ENCODE results near the gene NQO2. TPM values are rescaled to one million over a fixed set of nuclear protein-coding genes. Genes with fewer than 3 reads are reported as not detected.

Gene NQO2, protein sequence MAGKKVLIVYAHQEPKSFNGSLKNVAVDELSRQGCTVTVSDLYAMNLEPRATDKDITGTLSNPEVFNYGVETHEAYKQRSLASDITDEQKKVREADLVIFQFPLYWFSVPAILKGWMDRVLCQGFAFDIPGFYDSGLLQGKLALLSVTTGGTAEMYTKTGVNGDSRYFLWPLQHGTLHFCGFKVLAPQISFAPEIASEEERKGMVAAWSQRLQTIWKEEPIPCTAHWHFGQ
- 38.1 and 43.2 TPM in 2 replicates for total RNA-seq

DNA sequence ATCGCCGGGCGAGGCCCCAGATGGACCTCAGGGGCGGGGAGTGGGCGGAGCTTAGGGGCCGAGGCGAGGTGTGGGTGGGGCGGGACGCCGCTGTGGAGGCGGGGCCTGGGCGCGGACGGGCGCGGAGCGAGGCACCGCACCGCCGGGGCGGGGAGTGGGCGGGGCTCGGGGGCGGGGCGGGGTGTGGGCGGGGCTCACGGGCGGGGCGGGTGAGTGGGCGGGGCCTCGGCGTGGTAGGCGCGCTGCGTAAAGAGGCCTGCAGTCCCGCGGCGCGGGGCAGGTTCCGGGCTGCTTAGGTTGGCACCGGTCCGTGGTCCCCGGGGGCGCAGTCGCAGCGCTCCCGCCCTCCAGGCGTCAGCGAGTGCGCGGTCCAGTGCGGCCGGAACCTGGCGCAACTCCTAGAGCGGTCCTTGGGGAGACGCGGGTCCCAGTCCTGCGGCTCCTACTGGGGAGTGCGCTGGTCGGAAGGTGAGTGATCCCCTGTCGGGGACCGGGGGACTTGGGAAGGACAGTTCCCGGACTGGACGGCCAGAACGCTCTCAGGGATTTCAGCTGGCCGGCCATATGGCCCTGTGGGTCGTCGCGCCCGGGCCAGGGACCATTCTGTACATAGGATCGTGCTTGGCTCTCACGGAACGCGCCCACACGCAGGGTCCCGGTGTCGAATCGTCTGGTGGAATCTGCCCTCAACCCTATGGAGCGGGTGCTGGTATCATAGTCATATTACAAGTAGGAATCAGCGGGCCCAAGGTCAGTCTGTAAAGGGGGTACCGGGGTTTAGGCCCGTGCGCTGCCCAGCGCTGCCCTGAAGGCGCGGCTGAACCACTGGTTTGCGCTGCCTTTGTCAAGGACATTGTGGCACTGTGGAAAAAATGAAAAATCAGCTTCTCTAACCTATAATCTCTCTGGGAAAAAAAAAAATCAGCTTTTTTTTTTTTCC is at the start of gene NQO2:
NQO2 (plus strand) TSS at position 277 of the 940 bp plus-strand sequence. CDS start 6,659 bp downstream, outside the sequence.
- intact Hi-C loops (cut with micrococcal nuclease) = loop anchor here (1.0 to 5.0 kb wide), 9 partner anchors 11 to 753 kb away; partner anchors contain the start of genes BPHL, GMDS, PSMG4 and RIPK1

DNA sequence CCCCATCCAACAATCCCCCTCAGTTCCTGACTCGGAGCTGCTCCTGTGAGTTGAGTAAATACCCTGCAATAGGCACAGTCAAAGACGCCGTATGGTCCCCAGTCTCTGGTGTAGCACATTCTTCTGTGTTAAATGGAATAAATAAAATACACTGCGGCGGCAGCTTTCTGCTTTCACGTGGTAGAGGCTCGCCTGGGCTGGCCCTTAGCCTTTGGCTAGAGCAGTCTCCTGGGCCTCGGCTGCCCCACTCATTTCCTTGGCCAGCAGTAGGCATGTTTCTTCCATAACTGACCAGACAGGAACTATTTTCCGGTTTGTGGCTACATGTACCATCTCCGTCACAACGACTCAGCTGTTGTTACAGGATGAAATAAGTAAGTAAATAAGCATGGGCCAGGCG is 49.0 kb upstream of the NQO2 start:
- intact Hi-C loops (cut with micrococcal nuclease) = no loop called here

DNA sequence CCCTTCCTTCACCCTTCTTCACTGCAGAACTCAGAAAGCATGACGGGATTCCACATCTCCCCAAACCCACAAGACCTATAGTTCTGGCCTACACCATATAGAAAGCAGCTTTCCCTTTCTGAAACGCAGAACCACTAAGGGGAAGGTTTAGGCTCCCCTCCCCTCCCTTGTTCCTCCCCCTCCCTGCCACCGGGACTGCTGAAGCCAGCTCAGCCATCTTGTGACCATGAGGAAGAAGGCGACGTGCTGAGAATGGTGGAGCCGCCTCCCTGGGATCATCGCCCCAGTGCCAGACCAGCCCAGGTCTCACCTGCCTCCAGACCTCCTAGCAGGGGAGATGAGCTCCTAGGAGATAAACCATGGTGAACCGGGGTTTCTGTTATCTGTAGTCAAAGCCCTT is 48.0 kb upstream of the NQO2 start:
- intact Hi-C loops (cut with micrococcal nuclease) = loop anchor here (1.0 kb wide), 2 partner anchors 11 to 38 kb away; no protein-coding TSS in a partner anchor

DNA sequence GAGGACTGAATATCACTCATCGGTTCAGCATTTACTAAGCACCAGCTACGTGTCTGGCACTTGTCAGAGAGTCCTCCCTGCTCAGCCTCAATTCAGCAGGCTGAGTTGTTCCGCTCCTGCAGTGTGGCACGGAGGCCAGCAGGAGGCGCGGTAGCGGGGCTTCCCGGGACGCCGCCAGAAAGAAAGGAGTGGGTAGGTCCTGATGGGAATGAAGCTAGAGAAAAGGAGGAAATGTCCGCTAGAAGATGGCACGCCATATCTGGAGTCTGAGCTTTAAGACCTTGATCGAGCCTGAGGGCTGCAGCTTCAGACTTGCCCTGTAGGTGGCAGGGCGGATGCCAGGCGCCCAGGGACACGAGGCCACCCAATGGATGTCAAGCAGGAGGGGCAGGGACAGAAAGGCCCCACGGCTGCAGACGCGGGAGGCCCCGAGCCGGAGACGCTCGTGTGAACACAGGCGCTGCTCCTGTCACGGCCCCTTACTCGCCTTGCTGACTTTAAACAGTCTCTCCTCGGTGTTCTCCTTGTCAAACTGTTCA is 47.1 kb upstream of the NQO2 start:
- intact Hi-C loops (cut with micrococcal nuclease) = loop anchor here (1.0 kb wide), 2 partner anchors 12 to 37 kb away; no protein-coding TSS in a partner anchor

DNA sequence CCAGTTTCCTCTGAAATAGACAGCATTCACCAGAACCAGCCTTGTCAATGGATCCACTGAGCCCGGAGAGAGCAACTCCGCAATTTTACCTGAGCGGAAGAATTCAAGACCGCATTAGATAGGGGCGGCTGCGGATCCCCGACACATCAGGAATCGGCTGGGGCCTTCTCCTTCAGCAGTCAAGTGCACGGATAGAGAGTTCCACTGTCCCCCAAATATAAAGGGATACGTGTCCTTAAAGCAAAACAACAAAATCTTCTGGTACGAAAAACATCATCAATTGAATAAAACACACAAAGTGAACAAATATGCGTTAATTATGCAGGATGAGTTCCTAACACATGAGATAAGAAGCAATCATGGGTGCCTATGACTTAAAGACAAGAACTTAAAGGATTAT is 46.6 kb upstream of the NQO2 start:
- intact Hi-C loops (cut with micrococcal nuclease) = no loop called here

DNA sequence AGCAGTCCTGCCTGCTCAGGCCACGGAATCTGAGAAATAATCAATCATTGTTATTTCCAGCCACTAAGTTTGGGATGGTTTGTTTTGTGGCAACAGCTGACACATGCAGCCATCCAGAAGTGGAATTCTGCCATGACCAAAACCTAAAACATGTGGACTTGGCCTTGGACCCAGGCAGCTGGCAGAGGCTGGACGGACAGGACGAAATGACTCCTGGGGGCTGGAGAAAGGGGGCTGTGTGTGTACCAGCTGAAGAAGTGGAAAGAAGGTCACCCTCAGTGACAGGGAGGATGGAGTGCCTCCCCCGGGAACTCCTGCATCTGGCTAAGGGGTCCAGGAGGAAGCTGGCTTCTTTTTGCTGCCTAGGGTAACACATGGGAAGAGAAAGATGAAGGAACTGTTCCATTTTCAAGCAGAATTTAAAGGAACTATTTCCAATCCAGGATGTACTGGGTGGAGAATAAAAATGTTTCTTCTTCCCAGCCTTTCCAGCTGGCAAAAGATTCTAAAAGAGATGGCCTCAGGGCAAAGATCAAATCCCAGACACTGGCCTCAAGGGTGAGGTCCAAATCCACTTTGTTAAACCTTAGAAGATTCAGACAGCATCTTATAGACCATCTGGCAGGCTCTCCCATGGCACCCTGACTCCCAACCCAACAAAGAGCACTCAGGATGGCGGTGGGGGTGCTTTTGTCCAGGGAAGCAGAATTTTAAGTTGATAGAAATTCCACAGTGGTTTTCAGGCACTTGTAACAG is 42.6 kb upstream of the NQO2 start:
- intact Hi-C loops (cut with micrococcal nuclease) = no loop called here

DNA sequence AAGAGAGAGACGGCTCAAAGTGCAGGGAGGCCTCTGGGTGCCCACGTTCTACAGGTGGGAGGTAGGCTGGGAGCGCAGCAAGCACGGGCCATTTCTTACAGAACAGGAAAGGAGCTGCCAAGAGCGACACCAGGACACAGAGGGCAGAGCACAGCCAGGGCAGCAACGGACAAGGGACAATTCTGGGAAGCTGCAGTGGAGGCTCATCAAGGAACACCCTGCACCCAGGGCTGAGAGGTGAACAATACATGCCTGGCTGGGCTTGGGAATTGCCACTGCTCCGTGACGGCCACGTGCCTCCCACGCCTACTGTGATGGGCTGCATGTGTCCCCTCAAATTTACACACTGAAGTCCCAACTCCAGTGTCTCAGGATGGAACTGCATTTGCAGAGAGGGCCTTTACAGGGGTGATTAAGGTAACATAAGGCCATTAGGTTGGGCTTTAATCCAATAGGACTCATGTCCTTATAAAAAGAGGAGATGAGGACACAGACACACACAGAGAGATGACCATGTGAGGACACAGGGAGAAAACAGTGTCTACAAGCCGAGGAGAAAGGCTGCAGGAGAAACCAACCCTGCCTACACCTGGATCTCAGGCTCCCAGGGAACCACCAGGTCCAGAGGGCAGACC is 41.9 kb upstream of the NQO2 start:
- intact Hi-C loops (cut with micrococcal nuclease) = no loop called here

DNA sequence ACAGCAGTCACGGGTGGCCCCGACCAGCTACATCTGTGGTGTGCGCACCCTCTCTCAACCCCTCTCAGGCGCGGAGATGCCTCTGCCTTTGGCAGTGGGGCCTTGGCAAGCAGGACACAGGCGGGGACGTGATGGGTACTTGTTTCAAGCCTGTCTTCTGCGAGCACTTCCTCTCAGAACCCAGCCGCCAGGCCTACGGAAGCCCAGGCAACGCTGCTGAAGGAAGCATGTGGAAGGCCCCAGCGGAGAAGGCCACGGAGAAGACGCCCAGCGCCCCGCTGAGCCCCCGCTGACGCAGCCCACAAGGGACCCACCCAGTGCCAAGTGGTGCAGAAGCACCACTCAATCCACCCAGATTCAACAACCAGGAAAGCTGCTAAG is 41.4 kb upstream of the NQO2 start:
- intact Hi-C loops (cut with micrococcal nuclease) = no loop called here

DNA sequence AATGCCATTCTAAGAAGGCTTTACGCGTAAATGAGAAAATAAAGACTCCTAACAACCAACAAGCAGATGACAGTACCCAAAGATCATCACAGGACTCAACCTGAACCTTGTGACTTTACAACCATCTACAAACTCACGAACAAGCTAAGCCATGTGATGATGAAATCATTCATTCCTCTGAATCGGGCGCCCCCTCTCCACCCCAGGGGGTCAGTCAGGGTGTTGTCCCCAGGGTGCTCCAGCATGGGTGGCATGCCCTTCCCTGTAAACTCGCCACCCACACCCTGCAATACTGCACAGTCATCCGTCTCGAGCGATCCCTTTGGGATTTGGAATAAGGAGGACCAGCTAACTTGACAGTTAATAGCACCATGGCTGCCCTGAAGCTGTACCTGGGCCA is 40.9 kb upstream of the NQO2 start:
- intact Hi-C loops (cut with micrococcal nuclease) = no loop called here

DNA sequence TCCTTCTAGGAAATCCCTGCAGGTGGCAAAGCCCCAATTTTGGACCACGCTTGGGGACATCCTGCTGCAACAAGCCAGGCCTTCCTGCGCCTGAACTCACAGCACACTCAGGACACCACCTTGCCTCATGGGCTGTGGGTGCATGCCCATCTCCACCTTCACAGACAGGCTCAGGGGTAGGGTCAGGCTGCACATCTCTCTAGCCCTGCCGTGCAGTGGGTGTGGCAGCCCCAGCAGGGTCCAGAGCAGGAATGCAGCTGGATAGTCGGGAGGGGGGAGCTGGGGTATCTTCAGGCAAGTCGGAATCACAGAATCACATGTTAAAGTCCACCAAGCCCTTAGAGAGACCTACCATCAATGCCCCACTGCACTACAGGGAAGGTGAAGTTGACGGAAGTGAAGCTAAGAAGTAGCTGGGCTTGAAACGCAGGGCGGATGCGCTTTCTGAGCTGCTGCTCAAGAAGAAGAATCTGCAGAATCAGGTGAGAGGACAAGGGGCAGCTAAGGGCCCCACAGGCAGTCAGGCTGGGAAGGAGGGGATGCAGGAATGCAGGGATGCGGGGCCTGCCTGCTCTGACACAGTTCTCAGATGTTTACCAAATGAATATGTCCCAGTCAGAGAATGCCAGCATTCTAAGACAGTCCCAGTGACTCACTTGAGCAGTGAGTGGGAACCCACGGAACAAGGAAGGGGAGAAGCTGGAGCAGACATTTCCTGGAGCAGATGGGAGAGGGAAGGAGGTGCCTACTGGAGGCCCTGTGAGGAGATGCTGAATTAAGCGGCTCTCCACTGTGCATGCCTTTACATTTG is 39.6 kb upstream of the NQO2 start:
- intact Hi-C loops (cut with micrococcal nuclease) = no loop called here

DNA sequence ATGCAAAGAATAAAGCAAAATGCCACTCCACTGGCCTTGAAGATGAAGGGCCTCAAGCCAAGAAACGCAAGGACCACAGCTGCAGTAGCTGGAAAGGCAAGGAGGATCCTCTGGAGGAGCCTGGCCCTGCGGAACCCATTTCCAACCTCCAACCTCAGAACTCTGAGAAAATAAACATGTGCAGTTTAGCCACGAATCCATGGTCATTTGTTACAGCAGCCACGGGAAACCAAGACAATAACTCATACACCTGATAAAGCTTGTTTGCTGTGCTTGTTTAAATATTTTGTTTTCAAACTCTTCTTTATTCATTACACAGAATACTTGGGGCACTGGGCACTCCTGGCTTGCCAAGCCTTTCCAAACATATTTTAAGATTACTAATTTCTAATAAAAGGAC is 38.8 kb upstream of the NQO2 start:
- intact Hi-C loops (cut with micrococcal nuclease) = no loop called here

DNA sequence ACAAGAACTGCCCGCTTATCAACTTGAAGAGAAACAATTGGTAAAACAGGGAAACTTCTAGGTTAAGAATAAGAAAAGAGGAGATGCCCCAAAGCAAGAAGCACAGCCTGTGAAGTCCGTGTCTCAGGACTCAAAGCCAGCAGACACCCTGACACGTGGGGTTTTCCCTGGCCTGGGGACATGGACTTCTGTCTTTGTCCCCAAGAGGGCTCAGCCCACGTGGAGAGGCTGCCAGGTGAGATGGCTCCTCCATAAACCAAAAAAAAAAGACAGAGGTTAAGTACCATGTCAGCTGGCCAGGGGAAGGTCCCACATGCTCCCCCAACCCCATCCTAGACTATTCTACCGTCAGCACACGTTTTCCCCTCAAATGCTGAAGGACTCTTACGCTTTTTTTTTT is 38.2 kb upstream of the NQO2 start:
- intact Hi-C loops (cut with micrococcal nuclease) = no loop called here

DNA sequence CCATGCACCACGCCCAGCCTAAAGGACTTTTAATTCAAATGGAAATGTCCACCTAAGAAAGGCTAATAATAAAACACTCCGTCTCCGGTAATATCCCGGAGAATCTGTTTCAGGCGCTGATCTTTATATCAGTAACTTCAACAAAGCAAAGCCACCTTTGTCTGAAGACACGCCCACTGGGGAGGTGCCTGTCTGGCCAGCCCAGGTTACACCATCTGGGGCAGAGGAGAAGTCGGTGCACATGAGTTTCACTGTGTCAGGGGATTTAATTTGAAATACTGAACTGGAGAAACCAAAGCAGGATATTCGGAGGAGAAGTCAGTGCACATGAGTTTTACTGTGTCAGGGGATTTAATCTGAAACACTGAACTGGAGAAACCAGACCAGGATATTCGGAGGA is 37.7 kb upstream of the NQO2 start:
- intact Hi-C loops (cut with micrococcal nuclease) = no loop called here

DNA sequence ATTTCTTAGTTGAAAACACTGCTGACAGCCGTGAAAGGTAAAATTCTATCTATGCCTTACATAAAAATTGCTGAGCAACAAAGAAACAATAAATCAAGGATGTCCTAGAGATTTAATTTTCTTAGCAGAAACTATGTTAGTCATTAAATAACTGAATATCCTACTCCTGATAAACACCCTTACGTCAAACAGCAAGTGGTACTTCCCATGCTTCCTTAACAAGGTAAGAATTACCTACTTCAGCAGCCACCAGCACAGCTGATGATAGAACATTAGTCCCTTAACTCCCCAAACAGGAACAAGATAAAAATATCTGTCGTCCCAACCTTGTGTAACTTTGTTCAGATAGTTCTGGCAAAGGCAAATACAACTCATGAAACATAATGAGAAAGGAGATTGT is 37.1 kb upstream of the NQO2 start:
- intact Hi-C loops (cut with micrococcal nuclease) = no loop called here

DNA sequence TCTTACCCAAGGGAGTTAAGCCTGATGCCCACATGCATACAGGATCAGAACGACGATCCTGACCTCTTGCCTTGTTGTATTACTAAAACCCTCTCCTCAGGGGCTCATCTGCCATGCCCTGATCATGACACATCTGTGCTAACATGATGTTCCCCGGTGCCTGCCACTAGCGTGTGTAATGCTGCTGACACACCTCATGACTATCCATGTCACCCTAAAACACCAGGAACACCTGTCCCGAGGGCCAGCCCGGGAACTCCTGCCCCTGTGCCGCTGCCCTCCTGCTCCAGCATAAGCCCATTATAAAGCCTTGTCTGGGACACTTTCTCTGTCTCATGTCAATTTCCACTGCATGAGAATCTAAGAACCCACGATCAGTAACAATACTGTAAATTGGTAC is 35.9 kb upstream of the NQO2 start:
- intact Hi-C loops (cut with micrococcal nuclease) = no loop called here

DNA sequence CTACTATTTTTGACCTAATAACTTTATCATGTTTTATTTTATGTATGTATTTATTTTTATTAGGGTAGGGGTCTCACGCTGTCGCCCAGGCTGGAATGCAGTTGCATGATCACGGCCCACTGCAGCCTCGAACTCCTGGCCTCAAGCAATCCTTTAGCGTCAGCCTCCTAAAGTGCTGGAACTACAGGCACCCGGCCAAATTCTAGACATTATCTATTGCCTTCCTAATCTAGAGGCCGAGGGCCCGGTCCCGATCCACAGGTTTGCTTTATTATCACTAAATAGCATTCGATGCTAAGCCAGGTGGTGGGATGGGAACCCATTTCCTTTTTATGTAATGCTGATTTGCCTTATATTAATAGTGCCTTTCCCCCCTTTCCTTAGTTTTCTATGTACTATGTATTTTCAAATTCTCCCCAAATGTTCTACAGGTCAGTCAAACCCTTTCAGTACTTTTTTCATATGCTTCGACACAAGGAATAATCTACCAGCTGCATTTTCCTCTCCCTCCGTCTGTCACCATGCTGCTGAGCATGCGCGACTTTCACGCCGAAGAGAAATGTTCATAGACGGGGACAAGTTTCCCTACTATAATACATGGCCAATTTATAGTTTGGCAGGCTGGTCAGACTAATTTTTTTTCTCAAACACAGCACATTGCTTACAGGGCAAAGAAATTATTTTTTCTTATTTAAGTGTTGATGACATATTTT is 34.7 kb upstream of the NQO2 start:
- intact Hi-C loops (cut with micrococcal nuclease) = no loop called here

DNA sequence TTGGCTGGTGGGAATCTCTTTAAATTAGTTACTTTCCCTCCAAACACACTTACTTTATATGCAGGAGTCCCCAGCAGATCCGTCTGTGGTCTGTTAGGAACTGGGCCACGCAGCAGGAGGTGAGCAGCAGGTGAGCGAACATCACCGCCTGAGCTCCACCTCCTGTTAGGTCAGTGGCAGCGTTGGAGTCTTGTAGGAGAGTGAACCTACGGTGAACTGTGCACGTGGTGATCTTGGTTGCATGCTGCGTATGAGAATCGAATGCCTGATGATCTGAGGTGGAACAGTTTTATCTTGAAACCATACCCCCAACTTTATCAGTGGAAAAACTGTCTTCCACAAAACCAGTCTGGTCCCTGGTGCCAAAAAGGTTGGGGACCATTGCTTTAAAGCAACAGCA is 33.3 kb upstream of the NQO2 start:
- intact Hi-C loops (cut with micrococcal nuclease) = no loop called here

DNA sequence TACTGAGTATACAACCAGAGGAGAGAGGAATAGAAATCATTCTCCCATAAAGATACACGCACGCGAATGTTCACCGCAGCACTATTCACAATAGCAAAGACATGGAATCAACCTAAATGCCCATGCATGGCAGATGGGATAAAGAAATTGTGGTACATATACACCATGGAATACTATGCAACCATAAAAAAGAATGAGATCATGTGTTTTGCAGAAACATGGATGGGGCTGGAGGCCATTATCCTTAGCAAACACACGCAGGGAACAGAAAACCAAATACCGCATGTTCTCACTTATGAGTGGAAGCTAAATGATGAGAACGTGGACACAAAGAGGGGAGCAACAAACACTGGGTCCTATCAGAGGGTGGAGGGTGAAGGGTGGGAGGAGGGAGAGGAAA is 31.8 kb upstream of the NQO2 start:
- intact Hi-C loops (cut with micrococcal nuclease) = no loop called here

DNA sequence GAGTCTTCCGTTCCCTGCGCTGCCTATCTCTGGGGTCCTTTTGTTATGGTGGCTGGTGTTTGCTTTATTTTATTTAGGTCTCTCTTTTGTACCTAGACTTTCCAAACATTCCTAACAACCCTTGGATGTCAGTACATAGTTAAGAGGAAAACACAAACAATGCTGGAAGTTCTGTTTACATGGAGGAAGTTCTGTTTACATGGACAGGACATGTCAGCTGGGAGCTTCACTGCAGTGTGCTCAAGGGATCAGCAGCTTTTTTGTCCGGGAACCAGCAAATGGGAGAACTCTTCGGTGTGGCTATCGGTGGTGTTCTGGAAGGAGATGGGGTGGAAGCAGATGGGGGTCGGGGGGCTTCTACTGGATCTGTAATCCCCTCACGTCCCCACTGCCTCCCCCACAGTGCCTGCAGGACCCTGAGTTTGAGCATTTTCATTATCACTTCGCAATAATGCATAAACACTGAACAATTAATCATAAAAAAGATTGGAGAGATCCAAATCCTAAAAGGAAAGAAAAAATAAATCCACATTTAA is 31.0 kb upstream of the NQO2 start:
- intact Hi-C loops (cut with micrococcal nuclease) = no loop called here
